Measurements from ENCODE around the gene SLC25A36. TPM values are rescaled to one million over a fixed set of nuclear protein-coding genes. Genes with fewer than 3 reads are reported as not detected.
A peak's percentile ranks its signal among the peaks of the same experiment; 100 is the strongest.
"Not testable (repeated sequence)": the region's sequence is repeated elsewhere in the genome, so short reads cannot be mapped to it uniquely, and the experiment has no call there.

The SLC25A36 gene
- total RNA-seq, 1 donor from 2014 or later, result 156 TPM

GRCh38 chr3:140948460-140949249 lies 7.0 kb downstream of the SLC25A36 start:
- Mint-ChIP-seq H3K27ac (no peak overlapping the region), H3K4me1 (peaks cover 50% of the 10 kb centered on the region), H3K9me3 (no peaks in the 10 kb centered on the region), H3K36me3 (peaks cover 12% of the 10 kb centered on the region), H3K4me3 (no peak overlapping the region), H3K27me3 (ENCODE audit: low read depth) (no peaks in the 10 kb centered on the region)
- no peak for DNase-seq (ENCODE audit: low spot score in 2 of 2, unreplicated experiment in 2 of 2)
- TF ChIP-seq CTCF (IDR thresholded peaks at IDR 0.05; ENCODE audit: unreplicated experiment), result no peak

GRCh38 chr3:140950144-140950543 lies 8.5 kb downstream of the SLC25A36 start:
- TF ChIP-seq CTCF (IDR thresholded peaks at IDR 0.05; ENCODE audit: unreplicated experiment), result no peak
- Mint-ChIP-seq H3K4me1 (peaks cover 50% of the 10 kb centered on the region), H3K9me3 (no peaks in the 10 kb centered on the region), H3K27me3 (ENCODE audit: low read depth) (no peaks in the 10 kb centered on the region), H3K36me3 (peaks cover 12% of the 10 kb centered on the region), H3K4me3 (no peak overlapping the region), H3K27ac (no peak overlapping the region)
- DNase-seq (ENCODE audit: low spot score in 2 of 2, unreplicated experiment in 2 of 2), result no peak

GRCh38 chr3:140950863-140951262 lies 9.2 kb downstream of the SLC25A36 start:
- Mint-ChIP-seq H3K27ac (peak overlapping the region; percentile 17), H3K36me3 (peaks cover 12% of the 10 kb centered on the region), H3K9me3 (no peaks in the 10 kb centered on the region), H3K4me1 (peaks cover 52% of the 10 kb centered on the region), H3K4me3 (no peak overlapping the region), H3K27me3 (ENCODE audit: low read depth) (no peaks in the 10 kb centered on the region)
- no peak for DNase-seq (ENCODE audit: low spot score in 2 of 2, unreplicated experiment in 2 of 2)
- no peak for TF ChIP-seq CTCF (IDR thresholded peaks at IDR 0.05; ENCODE audit: unreplicated experiment)

- H3K27ac Mint-ChIP-seq, result peak overlapping the region; percentile 66
- H3K4me3 Mint-ChIP-seq; H3K27me3 Mint-ChIP-seq (ENCODE audit: low read depth); DNase-seq (ENCODE audit: low spot score in 2 of 2, unreplicated experiment in 2 of 2); H3K9me3 Mint-ChIP-seq: not testable (repeated sequence)
- peaks cover 56% of the 10 kb centered on the region for H3K4me1 Mint-ChIP-seq
- peaks cover 11% of the 10 kb centered on the region for H3K36me3 Mint-ChIP-seq
These were observed 10.1 kb downstream of the SLC25A36 start for GRCh38 chr3:140951750-140952149.

GRCh38 chr3:140953028-140953960 lies 11.7 kb downstream of the SLC25A36 start:
- Mint-ChIP-seq H3K27me3 (ENCODE audit: low read depth) (no peaks in the 10 kb centered on the region), H3K9me3 (no peaks in the 10 kb centered on the region), H3K36me3 (peaks cover 7% of the 10 kb centered on the region), H3K4me1 (peaks cover 57% of the 10 kb centered on the region), H3K27ac (peak overlapping the region; percentile 96), H3K4me3 (peak overlapping the region; percentile 43)
- no peak for DNase-seq (ENCODE audit: low spot score in 2 of 2, unreplicated experiment in 2 of 2)
- no peak for TF ChIP-seq CTCF (IDR thresholded peaks at IDR 0.05; ENCODE audit: unreplicated experiment)

GRCh38 chr3:140954576-140954975 lies 12.9 kb downstream of the SLC25A36 start:
- no peak for TF ChIP-seq CTCF (IDR thresholded peaks at IDR 0.05; ENCODE audit: unreplicated experiment)
- H3K27ac Mint-ChIP-seq, result peak overlapping the region; percentile 66
- no peak for DNase-seq (ENCODE audit: low spot score in 2 of 2, unreplicated experiment in 2 of 2)
- peaks cover 5% of the 10 kb centered on the region for H3K36me3 Mint-ChIP-seq
- H3K9me3 Mint-ChIP-seq, result no peaks in the 10 kb centered on the region
- peaks cover 52% of the 10 kb centered on the region for H3K4me1 Mint-ChIP-seq
- no peak overlapping the region for H3K4me3 Mint-ChIP-seq
- H3K27me3 Mint-ChIP-seq (ENCODE audit: low read depth), result no peaks in the 10 kb centered on the region
